K562 (cell line): ENCODE results near the gene ATOH1. TPM values are rescaled to one million over a fixed set of nuclear protein-coding genes. Genes with fewer than 3 reads are reported as not detected.

Experiments used
- ATAC-seq: fragments of 200-7000 bp; cut with Tn5 transposase; 3 replicates; pipeline ENCODE4 v1.9.1; 2020; ENCODE audit warnings: moderate library complexity
- BruUV-seq: library from RNA; stranded (reverse); fragments of 400-500 nt; replicated peaks from 2 replicates; lab custom pipeline; 2021; lab: Mats Ljungman, UMichigan
- CTCF ChIA-PET: fragments of 300-600 bp; formaldehyde crosslinking; extraction: SDS; loops from one replicate; lab custom pipeline; 2021; ENCODE audit warnings: low intra/inter-chr PET ratio; lab: Yijun Ruan, JAX
- POLR2A ChIA-PET: fragments of 300-600, 350-650 bp; sonication (Branson Sonifier 250); formaldehyde crosslinking; extraction: SDS; loops from one replicate; lab custom pipeline; 2021; ENCODE audit warnings: antibody characterized with exemption, inconsistent platforms; lab: Yijun Ruan, JAX
- DNase-seq, 4 experiments: peaks; one replicate each; pipeline versions ENCODE4 v3.0.0 to v3.0.0-alpha.2; 2011 to 2018; ENCODE audit warnings: low spot score in 3 of 4, mixed read lengths in 3 of 4; ENCODE audit errors: extremely low read depth in 1 of 4
- FAIRE-seq: peaks from 2 replicates; lab custom pipeline; 2011; peaks lifted over from hg19 to GRCh38; lab: Jason Lieb, UNC
- H2AFZ ChIP-seq: 2 replicates; pipeline ENCODE4 v1.6.0; 2011; ENCODE audit warnings: low read depth, low read length, control low read depth, inconsistent platforms
- H3K27ac ChIP-seq: fragments of 200-600 bp; 3 replicates; pipeline ENCODE4 v1.8.0; 2011; ENCODE audit warnings: low read depth, mild to moderate bottlenecking, control low read depth, inconsistent platforms, low read length, moderate library complexity, mixed read lengths; ENCODE audit errors: extremely low read depth
- H3K27me3 ChIP-seq, 2 experiments: fragments of 300-600 bp in 1 of 2; 2 replicates in 1 of 2; 3 replicates in 1 of 2; pipeline versions ENCODE4 v1.6.0 to v1.8.0; 2011; ENCODE audit warnings: inconsistent platforms in 2 of 2, low read length in 2 of 2, mild to moderate bottlenecking in 1 of 2, mixed read lengths in 1 of 2, moderate library complexity in 1 of 2; ENCODE audit not compliant: control insufficient read depth in 2 of 2, insufficient read depth in 2 of 2
- H3K36me3 ChIP-seq: fragments of 300-600 bp; 3 replicates; pipeline ENCODE4 v1.8.0; 2011; ENCODE audit warnings: mild to moderate bottlenecking, low read length, inconsistent platforms; ENCODE audit not compliant: control insufficient read depth, insufficient read depth
- H3K4me1 ChIP-seq, 2 experiments: fragments of 200-600 bp in 1 of 2; replicated peaks in 1 of 2; 2 replicates in 1 of 2; 3 replicates in 1 of 2; pipeline versions ENCODE4 v1.5.1 to v1.8.0; 2011; ENCODE audit warnings: inconsistent platforms in 2 of 2, low read length in 2 of 2, mild to moderate bottlenecking in 1 of 2, mixed read lengths in 1 of 2, moderate library complexity in 1 of 2; ENCODE audit not compliant: control insufficient read depth in 2 of 2, insufficient read depth in 2 of 2
- H3K4me2 ChIP-seq: 2 replicates; pipeline ENCODE4 v1.6.1; 2011; ENCODE audit warnings: low read length, control low read depth, inconsistent platforms, mixed read lengths; ENCODE audit not compliant: insufficient read depth
- H3K4me3 ChIP-seq: fragments of 200-600 bp; sonication (generic), shearing (Covaris generic); 2 replicates; pipeline ENCODE4 v1.5.1; 2016; ENCODE audit warnings: control low read depth, inconsistent platforms
- H3K79me2 ChIP-seq: fragments of 200-600 bp; 3 replicates; pipeline ENCODE4 v1.8.0; 2011; ENCODE audit warnings: low read length, inconsistent platforms; ENCODE audit not compliant: control insufficient read depth, insufficient read depth
- H3K9ac ChIP-seq, 2 experiments: 2 replicates each; pipeline versions ENCODE4 v1.6.0 to v1.6.1; 2011; ENCODE audit warnings: low read depth in 2 of 2, low read length in 2 of 2, control low read depth in 1 of 2, inconsistent platforms in 1 of 2, mild to moderate bottlenecking in 1 of 2, mixed read lengths in 1 of 2; ENCODE audit not compliant: insufficient read depth in 1 of 2
- H3K9me1 ChIP-seq: one replicate; pipeline ENCODE4 v1.6.0; 2011; ENCODE audit warnings: inconsistent platforms, mild to moderate bottlenecking, low read length, moderate library complexity; ENCODE audit not compliant: control insufficient read depth, insufficient read depth
- H3K9me3 ChIP-seq: replicated peaks from 2 replicates; pipeline ENCODE4 v1.5.1; 2011; ENCODE audit warnings: low read depth, low read length, inconsistent platforms; ENCODE audit not compliant: control insufficient read depth, insufficient read depth
- H4K20me1 ChIP-seq: replicated peaks from 2 replicates; pipeline ENCODE4 v1.6.1; 2011; ENCODE audit warnings: low read length, inconsistent platforms, mixed read lengths; ENCODE audit not compliant: control insufficient read depth, insufficient read depth
- AFF1 ChIP-seq, 2 experiments: fragments of 450-650 bp; IDR thresholded peaks; 2 replicates each; pipeline ENCODE4 v1.6.1; 2018; ENCODE audit warnings: mild to moderate bottlenecking in 2 of 2, low read depth in 1 of 2; ENCODE audit not compliant: partially characterized antibody in 2 of 2
- ARID4B ChIP-seq: sonication (generic); formaldehyde crosslinking; IDR thresholded peaks from 2 replicates; pipeline ENCODE4 v1.8.0; 2022; ENCODE audit warnings: mild to moderate bottlenecking, missing genetic modification reagents
- MTF1 ChIP-seq: fragments of 250-450 bp; sonication (Bioruptor Pico); IDR thresholded peaks from 2 replicates; pipeline ENCODE4 v1.9.0; 2021; ENCODE audit warnings: moderate library complexity, mild to moderate bottlenecking, inconsistent platforms, borderline replicate concordance
- SMAD3 ChIP-seq: fragments of 450-650 bp; formaldehyde crosslinking; conservative IDR thresholded peaks from 2 replicates; pipeline ENCODE4 v1.4.0; 2020; ENCODE audit warnings: mild to moderate bottlenecking
- SMARCA5 ChIP-seq: fragments of 450-650 bp; IDR thresholded peaks from 2 replicates; pipeline ENCODE4 v1.6.1; 2016
- SPI1 ChIP-seq: IDR thresholded peaks from 2 replicates; pipeline ENCODE4 v1.6.1; 2011; ENCODE audit warnings: low read depth, low read length, control low read depth, borderline replicate concordance
- TARDBP ChIP-seq: fragments of 450-650 bp; IDR thresholded peaks from 2 replicates; pipeline ENCODE4 v1.6.1; 2016
- ZFPM2 ChIP-seq: fragments of 250-450 bp; sonication (Bioruptor Pico); IDR thresholded peaks from 2 replicates; pipeline ENCODE4 v1.5.1; 2022; ENCODE audit warnings: mild to moderate bottlenecking
- WGBS: fragments of 100-300 bp; shearing (Covaris generic); methylation state at CpG from one replicate; pipeline ENCODE4 v1.1.6; 2016; ENCODE audit warnings: low coverage, mixed read lengths; ENCODE audit not compliant: insufficient coverage; ENCODE audit errors: missing lambda C conversion rate; 5-methylcytosine and 5-hydroxymethylcytosine counted together
- in situ Hi-C: fragments of 300-500 bp; cut with MboI; formaldehyde crosslinking; loops from 4 replicates; pipeline ENCODE4 v1.15.0; 2018; ENCODE audit warnings: inconsistent platforms, mixed read lengths
- intact Hi-C: fragments of 100-400 bp; cut with micrococcal nuclease; formaldehyde crosslinking; loops from 2 replicates; pipeline ENCODE4 v1.14.2; 2022
- polyA plus RNA-seq, 8 experiments: library from polyadenylated mRNA; depleted of rRNA in 4 of 8; stranded (reverse) in 5 of 8; unstranded in 3 of 8; fragments of >200 nt; fragmentation: Nextera tagmentation in 2 of 8; fragmentation: Illumina TruSeq in 1 of 8; extraction: Ambion mirVana in 2 of 8; extraction: Trizol in 1 of 8; gene quantifications; 2 replicates each; pipeline versions ENCODE4 v1.2.1 to v1.2.3, GENCODE V29; 2011 to 2014; ENCODE audit warnings: inconsistent platforms in 1 of 8, missing spikeins in 1 of 8
- total RNA-seq, 7 experiments: library from RNA; depleted of rRNA in 6 of 7; stranded (reverse); fragments of >200 nt in 6 of 7; fragmentation: Illumina TruSeq in 2 of 7; extraction: Trizol in 2 of 7; gene quantifications; 2 replicates each; pipeline versions ENCODE4 v1.2.1 to v1.2.3, GENCODE V29; 2011 to 2021; ENCODE audit warnings: low replicate concordance in 1 of 7
- TF ChIP-seq, protein P1 (sequence below): fragments of 250-450 bp; sonication (Bioruptor Pico); IDR thresholded peaks from 2 replicates; pipeline ENCODE4 v1.4.0; 2020; ENCODE audit warnings: mild to moderate bottlenecking, moderate library complexity

Gene ATOH1
- total and polyA plus RNA-seq, 9 of the 15 experiments (the other 6 are each of a cell fraction or from before 2014, with no cell fraction given) = not detected

DNA sequence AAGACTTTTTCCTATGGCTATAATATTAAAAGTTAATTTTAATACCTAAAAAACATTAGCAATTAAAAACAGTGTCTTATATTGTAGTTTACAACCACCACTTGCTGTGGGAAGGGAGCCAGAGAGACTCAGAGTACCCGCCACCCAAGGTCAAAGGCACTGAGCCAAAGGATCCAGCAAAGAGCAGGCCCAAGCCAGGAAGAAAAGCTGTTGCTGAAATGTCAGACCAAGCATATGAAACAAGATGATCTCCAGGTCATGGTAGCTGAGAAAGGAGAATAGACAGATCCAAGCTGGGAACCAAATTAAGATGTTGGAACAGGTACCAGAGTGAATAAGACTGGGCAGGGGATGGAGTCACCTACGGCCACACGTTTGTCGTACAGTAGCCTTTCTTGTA is 18.8 kb upstream of the ATOH1 start:
- TF ChIP-seq SMAD3 (CRISPR knock-in tag) (no peak), AFF1 (IDR thresholded peaks at IDR 0.05; ENCODE audit: low read depth in 1 of 2, partially characterized antibody in 2 of 2) (no peak), SMARCA5 (no peak), ZFPM2 (CRISPR knock-in tag) (no peak), ARID4B (no peak), TARDBP (no peak), SPI1 (no peak), MTF1 (CRISPR knock-in tag) (no peak)
- TF ChIP-seq, protein P1, sequence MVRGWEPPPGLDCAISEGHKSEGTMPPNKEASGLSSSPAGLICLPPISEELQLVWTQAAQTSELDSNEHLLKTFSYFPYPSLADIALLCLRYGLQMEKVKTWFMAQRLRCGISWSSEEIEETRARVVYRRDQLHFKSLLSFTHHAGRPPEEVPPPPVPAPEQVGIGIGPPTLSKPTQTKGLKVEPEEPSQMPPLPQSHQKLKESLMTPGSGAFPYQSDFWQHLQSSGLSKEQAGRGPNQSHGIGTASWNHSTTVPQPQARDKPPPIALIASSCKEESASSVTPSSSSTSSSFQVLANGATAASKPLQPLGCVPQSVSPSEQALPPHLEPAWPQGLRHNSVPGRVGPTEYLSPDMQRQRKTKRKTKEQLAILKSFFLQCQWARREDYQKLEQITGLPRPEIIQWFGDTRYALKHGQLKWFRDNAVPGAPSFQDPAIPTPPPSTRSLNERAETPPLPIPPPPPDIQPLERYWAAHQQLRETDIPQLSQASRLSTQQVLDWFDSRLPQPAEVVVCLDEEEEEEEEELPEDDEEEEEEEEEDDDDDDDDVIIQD (CRISPR knock-in tag) = no peak
- no peaks in the 10 kb centered on the region for H3K79me2 ChIP-seq
- POLR2A ChIA-PET = no interaction called here
- no peak overlapping the region for H3K4me3 ChIP-seq
- 0% methylated on average over 4 of the region's 4 CpGs for WGBS
- no peaks in the 10 kb centered on the region for H3K9me1 ChIP-seq
- no peaks in the 10 kb centered on the region for H3K9me3 ChIP-seq
- in situ Hi-C loops = no loop called here
- intact Hi-C loops = no loop called here
- H4K20me1 ChIP-seq = no peaks in the 10 kb centered on the region
- CTCF ChIA-PET = no interaction called here
- no peak overlapping the region for H2AFZ ChIP-seq
- ATAC-seq (no peak), DNase-seq (no peak), FAIRE-seq (no peak)
- H3K9ac ChIP-seq = no peak overlapping the region
- H3K36me3 ChIP-seq = no peaks in the 10 kb centered on the region
- H3K27ac ChIP-seq = no peak overlapping the region
- H3K4me1 ChIP-seq = no peaks in the 10 kb centered on the region
- BruUV-seq = no TSS peak
- H3K4me2 ChIP-seq = no peak overlapping the region
- H3K27me3 ChIP-seq = no peaks in the 10 kb centered on the region
